Spinal cord (tissue), 10 donors: Measurements from ENCODE around the gene CCL1. TPM values are rescaled to one million over a fixed set of nuclear protein-coding genes. Genes with fewer than 3 reads are reported as not detected.

ENCODE experiments used
- DNase-seq, 6 donors: peaks; one replicate each; pipeline versions ENCODE4 v3.0.0 to v3.0.0-alpha.2; 2013 to 2015; ENCODE audit warnings: low spot score in 6 of 6, low read depth in 4 of 6
- H3K27ac ChIP-seq: one replicate; pipeline ENCODE4 v1.5.1; 2013; ENCODE audit warnings: low read depth, low read length, control low read depth
- H3K27me3 ChIP-seq: one replicate; pipeline ENCODE4 v1.6.1; 2013; ENCODE audit warnings: low read length; ENCODE audit not compliant: control insufficient read depth, insufficient read depth
- H3K36me3 ChIP-seq: one replicate; pipeline ENCODE4 v1.6.1; 2013; ENCODE audit warnings: low read length; ENCODE audit not compliant: control insufficient read depth, insufficient read depth
- H3K4me1 ChIP-seq: one replicate; pipeline ENCODE4 v1.6.1; 2013; ENCODE audit warnings: low read length; ENCODE audit not compliant: control insufficient read depth, insufficient read depth
- H3K4me3 ChIP-seq: one replicate; pipeline ENCODE4 v1.5.1; 2013; ENCODE audit warnings: low read depth, low read length, control low read depth
- H3K9me3 ChIP-seq: one replicate; pipeline ENCODE4 v1.6.1; 2013; ENCODE audit warnings: low read length; ENCODE audit not compliant: control insufficient read depth, insufficient read depth
- WGBS: methylation state at CpG from one replicate; pipeline ENCODE4 v1.1.5; 2013; ENCODE audit warnings: missing lambda C conversion rate; ENCODE audit not compliant: insufficient coverage; 5-methylcytosine and 5-hydroxymethylcytosine counted together
- polyA plus RNA-seq, 2 donors: library from polyadenylated mRNA; unstranded; fragments of 120-200 nt; gene quantifications; one replicate each; pipeline ENCODE4 v1.2.1, GENCODE V29; 2013; ENCODE audit not compliant: insufficient read length in 2 of 2
- total RNA-seq, 2 donors: library from RNA; depleted of rRNA in 1 of 2; stranded (reverse); fragments of 120-200 nt in 1 of 2; fragments of >200 nt in 1 of 2; gene quantifications; one replicate each; pipeline versions ENCODE4 v1.2.3 to v1.2.4, GENCODE V29; 2013 to 2014
- donor health status: healthy.

Gene CCL1
- total and polyA plus RNA-seq, 4 donors = not detected

DNA sequence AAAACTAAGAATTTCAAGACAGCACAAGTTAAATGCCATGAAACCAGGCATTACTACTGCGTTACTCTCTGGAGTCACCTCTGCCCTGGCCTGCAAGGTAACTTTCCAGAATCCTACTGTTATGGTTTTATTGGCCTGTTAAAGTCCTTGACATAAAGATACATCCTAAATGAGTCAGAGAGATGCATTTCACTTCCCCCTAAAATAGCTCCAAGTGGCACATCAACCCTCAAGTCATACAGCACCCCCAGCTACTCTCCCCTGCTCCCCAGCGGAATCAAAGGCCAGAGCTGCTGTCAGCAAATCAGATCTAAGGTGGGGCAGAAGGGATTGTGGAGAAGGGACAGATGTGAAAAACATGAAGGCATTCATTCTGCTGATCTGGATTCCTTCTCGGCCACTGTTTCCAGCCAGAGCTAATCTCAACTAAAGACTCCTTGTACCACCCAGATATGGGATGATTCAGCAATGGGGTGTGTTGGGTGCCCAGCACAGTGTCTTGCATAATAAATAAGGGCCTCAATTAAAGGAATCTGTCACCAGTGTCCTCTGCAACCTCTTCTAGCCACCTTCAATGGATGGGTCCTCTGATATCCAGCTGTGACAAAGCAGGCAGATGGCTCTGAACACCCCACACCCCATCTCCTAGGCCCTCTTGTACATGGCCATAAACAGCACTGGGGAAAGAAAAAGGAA lies 8.5 kb upstream of the CCL1 start:
- WGBS = 100% methylated on average over 1 of the region's 3 CpGs
- no peaks in the 10 kb centered on the region for H3K27me3 ChIP-seq
- no peaks in the 10 kb centered on the region for H3K36me3 ChIP-seq
- H3K27ac ChIP-seq = no peak overlapping the region
- H3K4me3 ChIP-seq = no peak overlapping the region
- no peaks in the 10 kb centered on the region for H3K4me1 ChIP-seq
- no peak for DNase-seq
- no peaks in the 10 kb centered on the region for H3K9me3 ChIP-seq

DNA sequence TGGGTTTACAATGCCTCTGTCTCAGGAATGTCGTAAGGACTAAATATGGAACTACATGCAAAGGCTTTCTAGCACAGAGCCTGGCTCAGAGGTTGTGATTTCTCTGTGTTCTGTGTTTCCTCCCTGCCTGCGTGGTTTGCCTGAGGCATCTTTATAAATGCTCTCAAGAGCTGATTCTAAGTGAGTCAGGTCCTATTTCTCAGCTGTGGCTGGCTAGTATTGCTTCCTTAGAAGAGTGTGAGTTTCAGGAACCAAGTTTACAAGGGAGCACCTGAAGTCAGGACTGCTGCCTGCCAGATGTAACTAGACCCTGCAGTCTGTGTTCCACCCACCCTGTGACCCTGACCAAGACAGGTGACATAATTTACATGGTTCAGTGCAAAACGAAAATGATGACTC lies 8.0 kb upstream of the CCL1 start:
- H3K4me1 ChIP-seq = no peaks in the 10 kb centered on the region
- WGBS = 76% methylated on average over 3 of the region's 3 CpGs
- no peaks in the 10 kb centered on the region for H3K9me3 ChIP-seq
- H3K27ac ChIP-seq = no peak overlapping the region
- H3K27me3 ChIP-seq = no peaks in the 10 kb centered on the region
- H3K36me3 ChIP-seq = no peaks in the 10 kb centered on the region
- DNase-seq = peak in 1 of 6 donors; percentile 17
- no peak overlapping the region for H3K4me3 ChIP-seq

DNA sequence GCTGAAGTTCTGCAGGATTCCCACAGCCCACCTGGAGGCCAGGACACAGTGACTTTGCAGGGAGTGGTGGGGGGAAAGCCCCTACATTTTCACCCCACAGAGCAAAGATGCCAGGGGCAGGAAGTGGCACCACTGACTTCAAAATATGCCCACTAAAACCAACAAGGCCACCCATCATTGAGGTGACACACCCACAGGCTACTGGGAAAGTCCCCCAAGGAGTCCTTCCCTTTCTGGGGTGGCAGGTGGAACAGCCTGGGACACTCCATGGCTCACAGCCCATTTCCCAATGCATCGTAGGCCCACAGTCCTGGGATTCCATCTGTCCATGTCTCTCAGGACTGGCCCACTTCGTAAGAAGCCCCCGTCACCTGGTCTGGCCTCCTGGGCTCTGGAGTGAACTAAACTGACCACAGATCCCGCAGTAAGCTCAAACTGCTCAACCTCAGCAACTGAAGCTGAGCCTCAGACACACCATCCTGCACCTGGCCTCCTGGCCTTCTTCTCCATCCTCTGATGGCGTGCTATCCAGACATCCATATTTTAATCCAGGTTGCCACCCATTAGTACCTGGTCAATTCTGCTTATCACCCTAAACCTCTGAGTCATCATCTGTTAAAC lies 7.5 kb upstream of the CCL1 start:
- WGBS = 97% methylated on average over 5 of the region's 5 CpGs

DNA sequence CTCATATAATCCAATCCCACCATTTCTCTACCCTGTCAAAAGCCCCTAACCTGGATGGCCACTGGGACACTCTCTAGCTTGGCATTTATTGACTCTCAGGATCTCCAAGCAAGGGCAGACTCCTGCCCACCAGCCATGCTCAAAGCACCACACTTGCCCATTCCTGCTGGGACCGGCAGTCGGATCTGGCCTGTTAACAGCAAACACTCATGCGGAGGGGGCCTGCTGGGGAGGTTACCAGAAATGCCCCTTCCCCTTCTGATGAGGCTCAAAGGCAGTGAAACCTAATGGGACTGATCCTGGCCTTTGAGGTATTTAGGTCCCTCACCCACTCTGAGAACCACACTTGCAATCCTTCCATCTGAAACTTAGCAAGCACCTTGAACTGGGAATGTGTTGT lies 6.5 kb upstream of the CCL1 start:
- Histone ChIP-seq H3K4me3 (no peak overlapping the region), H3K9me3 (no peaks in the 10 kb centered on the region), H3K4me1 (no peaks in the 10 kb centered on the region), H3K36me3 (no peaks in the 10 kb centered on the region), H3K27me3 (no peaks in the 10 kb centered on the region), H3K27ac (no peak overlapping the region)
- DNase-seq = no peak
- 81% methylated on average over 3 of the region's 3 CpGs for WGBS

More for the DNA sequence above, 7.5 kb upstream of the CCL1 start:
- no peak overlapping the region for H3K27ac ChIP-seq
- no peaks in the 10 kb centered on the region for H3K27me3 ChIP-seq
- H3K4me1 ChIP-seq = no peaks in the 10 kb centered on the region
- no peak for DNase-seq
- H3K4me3 ChIP-seq = no peak overlapping the region
- no peaks in the 10 kb centered on the region for H3K36me3 ChIP-seq
- H3K9me3 ChIP-seq = no peaks in the 10 kb centered on the region

DNA sequence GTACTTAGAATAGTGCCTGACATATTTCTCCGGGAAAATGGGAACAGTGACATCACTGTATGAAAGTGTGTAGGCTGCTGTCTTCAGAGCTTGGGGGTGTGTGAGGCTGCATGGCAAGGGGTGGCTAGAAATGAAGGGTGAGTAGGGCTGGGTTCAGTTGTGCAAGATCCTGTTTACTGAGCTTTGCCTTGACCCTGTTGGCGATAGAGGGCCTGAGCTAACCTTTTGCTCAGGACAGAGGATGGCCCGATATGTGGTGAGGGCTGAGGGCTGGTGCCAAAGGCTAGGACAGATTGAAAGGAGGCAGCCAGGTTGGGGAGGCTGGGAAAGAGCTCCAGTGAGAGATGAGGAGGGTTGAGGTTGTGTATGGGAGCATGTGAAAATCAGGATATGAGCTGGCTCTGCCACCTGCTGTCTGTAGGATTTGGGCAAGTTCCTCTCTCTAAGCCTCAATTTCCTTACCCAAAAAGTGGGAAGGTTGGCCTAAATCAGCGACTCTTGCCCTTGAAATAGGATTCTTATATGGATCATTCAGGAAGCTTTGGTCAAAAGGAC lies 6.0 kb upstream of the CCL1 start:
- no peak for DNase-seq
- 59% methylated on average over 3 of the region's 4 CpGs for WGBS
- Histone ChIP-seq H3K9me3 (no peaks in the 10 kb centered on the region), H3K27ac (no peak overlapping the region), H3K36me3 (no peaks in the 10 kb centered on the region), H3K4me3 (no peak overlapping the region), H3K4me1 (no peaks in the 10 kb centered on the region), H3K27me3 (no peaks in the 10 kb centered on the region)

DNA sequence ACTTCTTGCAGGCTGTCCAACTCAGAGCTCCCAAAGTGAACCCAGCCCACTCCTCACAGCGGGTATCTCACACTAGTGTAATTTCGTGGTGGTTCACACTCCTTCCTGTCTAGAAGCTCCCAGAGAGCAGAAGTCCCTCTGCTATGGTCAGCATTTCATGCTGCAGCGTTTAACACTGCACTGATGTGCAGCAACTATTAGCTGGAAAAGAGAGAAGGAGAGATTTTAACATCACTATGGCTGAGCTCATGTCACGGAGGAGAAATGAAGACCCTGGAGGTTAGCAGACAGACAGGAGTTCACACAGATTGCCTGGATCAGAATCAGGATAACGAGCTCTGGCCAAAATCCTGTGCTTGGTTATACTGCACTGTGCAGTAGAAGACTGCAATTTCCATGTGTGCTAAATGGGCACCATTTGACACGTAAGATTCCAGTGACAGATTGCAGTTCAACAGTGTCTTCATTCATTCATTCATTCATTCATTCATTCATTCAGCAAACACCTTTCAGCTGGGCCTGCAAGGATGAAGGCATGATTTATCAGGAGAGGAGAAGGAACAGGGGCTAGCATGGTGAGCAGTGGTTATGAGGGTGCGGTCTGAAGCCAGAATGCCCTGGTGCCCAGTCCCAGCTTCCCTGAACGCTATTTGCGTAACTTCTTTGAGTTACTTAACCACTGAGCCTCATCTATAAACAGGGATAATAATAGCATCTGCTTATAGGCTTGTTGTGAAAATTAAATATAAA lies 5.3 kb upstream of the CCL1 start:
- DNase-seq = no peak
- no peak overlapping the region for H3K4me3 ChIP-seq
- no peak overlapping the region for H3K27ac ChIP-seq
- H3K9me3 ChIP-seq = no peaks in the 10 kb centered on the region
- WGBS = 65% methylated on average over 4 of the region's 9 CpGs
- H3K36me3 ChIP-seq = no peaks in the 10 kb centered on the region
- no peaks in the 10 kb centered on the region for H3K27me3 ChIP-seq
- no peaks in the 10 kb centered on the region for H3K4me1 ChIP-seq

DNA sequence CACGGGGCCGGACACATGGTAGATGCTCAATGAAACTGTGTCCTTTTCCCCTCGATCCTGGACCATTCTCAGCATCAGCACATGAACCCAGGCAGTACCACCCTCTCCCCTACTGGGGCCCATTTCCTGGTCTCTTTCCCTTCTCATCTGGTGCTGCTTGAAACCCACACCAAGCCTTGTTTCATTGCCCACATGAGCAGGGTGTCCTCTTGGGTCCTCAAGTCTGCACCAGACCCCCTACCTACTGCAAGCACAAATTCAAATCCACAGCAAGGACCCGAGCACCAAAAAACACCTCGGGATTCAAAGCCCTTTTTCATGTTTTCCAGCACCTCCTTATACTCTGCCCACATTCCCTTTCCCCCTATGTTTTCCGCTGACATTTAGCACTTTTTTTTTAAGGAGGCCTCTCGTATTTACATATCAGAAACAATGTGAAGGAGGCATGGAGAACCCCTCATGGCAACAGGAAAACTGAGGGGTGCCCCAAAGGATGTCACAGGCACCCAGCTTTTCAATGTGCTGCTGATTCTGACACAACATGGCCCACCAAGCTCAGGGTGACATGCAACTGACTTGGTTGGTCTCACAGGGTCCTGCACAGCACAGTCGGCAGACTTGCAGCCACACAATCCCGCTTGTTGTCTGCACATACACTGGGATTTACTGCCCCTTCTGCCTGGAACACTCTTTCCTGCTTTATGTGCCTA lies 4.6 kb upstream of the CCL1 start:
- 73% methylated on average over 8 of the region's 9 CpGs for WGBS
- Histone ChIP-seq H3K27me3 (no peaks in the 10 kb centered on the region), H3K9me3 (no peaks in the 10 kb centered on the region), H3K36me3 (no peaks in the 10 kb centered on the region), H3K4me3 (no peak overlapping the region), H3K27ac (no peak overlapping the region), H3K4me1 (no peaks in the 10 kb centered on the region)
- no peak for DNase-seq

DNA sequence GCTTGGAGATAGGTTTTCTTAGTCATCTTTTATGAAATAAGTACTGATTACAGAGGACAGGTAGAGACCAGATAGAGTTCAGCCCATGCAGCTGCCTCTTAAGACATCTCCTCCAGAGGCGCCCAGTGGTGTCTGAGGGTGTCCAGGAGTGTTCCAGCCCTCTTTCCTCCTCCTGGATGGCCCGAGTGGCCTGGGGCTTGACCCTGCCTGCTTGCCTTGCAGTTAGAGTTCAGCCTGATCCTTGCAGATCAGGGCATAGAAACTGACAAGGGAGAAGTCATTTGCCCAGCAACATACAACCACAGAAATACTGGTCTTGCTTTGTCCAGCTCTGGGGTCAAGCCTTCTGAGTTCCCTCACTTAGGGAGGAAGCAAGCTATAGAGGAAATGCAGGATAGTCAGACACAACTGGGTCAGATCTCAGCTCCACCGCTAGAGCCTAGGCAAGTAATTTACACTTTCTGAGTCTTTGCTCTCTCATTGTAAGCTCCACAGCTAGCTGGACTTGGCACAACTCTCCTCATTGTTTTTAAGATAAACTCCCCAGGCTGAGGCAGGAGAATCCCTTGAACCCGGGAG lies 3.6 kb upstream of the CCL1 start:
- Histone ChIP-seq H3K4me1 (no peaks in the 10 kb centered on the region), H3K27ac (no peak overlapping the region), H3K27me3 (no peaks in the 10 kb centered on the region), H3K9me3 (no peaks in the 10 kb centered on the region), H3K36me3 (no peaks in the 10 kb centered on the region), H3K4me3 (no peak overlapping the region)
- DNase-seq = no peak
- 64% methylated on average over 3 of the region's 4 CpGs for WGBS

DNA sequence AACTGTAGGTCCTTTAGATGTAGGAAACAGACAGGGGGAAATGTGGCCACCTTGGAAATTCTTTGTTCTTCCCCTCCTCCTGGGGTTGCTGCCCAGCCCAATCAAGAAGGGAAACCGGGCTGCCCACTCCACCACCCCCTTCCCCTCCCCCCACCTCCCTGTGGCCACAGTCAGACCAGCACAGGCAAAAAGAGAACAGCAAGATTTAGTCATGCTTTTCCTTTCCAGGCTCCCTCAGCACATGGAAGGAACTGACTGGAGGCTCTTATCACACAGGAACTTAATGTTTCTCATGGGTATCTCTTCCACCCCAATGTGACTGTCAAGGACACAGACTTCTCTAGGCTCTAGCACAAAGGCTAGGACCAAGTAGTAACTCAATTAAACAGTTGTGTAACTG lies 3.0 kb upstream of the CCL1 start:
- 0% methylated on average over 1 of the region's 1 CpG for WGBS
- Histone ChIP-seq H3K27me3 (no peaks in the 10 kb centered on the region), H3K4me1 (no peaks in the 10 kb centered on the region), H3K9me3 (no peaks in the 10 kb centered on the region), H3K36me3 (no peaks in the 10 kb centered on the region), H3K4me3 (no peak overlapping the region), H3K27ac (no peak overlapping the region)
- no peak for DNase-seq
